GM10248 (cell line): ENCODE data around the gene ASTL.

Source experiments
- CTCF ChIA-PET: fragments of 300-600 bp; sonication (Branson Sonifier 250); formaldehyde crosslinking; extraction: SDS; loops from one replicate; lab custom pipeline; 2021; ENCODE audit warnings: antibody characterized with exemption; lab: Yijun Ruan, JAX
- POLR2A ChIA-PET: fragments of 350-650 bp; sonication (Branson Sonifier 250); formaldehyde crosslinking; extraction: SDS; loops from one replicate; lab custom pipeline; 2020; ENCODE audit warnings: antibody characterized with exemption; lab: Yijun Ruan, JAX
- DNase-seq: peaks from one replicate; pipeline ENCODE4 v3.0.0; 2012; ENCODE audit errors: extremely low spot score
- CTCF ChIP-seq: IDR thresholded peaks from 2 replicates; pipeline ENCODE4 v1.5.1; 2012; ENCODE audit warnings: mild to moderate bottlenecking, low read depth; ENCODE audit errors: extremely low read depth, missing control alignments, control extremely low read depth

ASTL gene

GRCh38 chr2:96138179-96139145, at the start of gene ASTL:
ASTL (minus strand) TSS chr2:96138502; CDS start chr2:96138436, 66 bp downstream.
- CTCF ChIA-PET, result interaction anchor here (0.7 to 20.4 kb wide), 38 partner anchors 8 to 422 kb away, joined by 3 to 658 read pairs (median 5); partner anchors contain the start of genes CIAO1, NCAPH, STARD7 and TMEM127
- peak; percentile 77 for TF ChIP-seq CTCF
- DNase-seq, result peak; percentile 78
- POLR2A ChIA-PET, result interaction anchor here (0.6 to 5.1 kb wide), 12 partner anchors 11 to 466 kb away, joined by 3 to 57 read pairs (median 5); partner anchors contain the start of gene STARD7

GRCh38 chr2:96186562-96186961, 48.3 kb upstream of the ASTL start:
- no peak for TF ChIP-seq CTCF
- no peak for DNase-seq
- ChIA-PET CTCF (interaction anchor here (1.3 to 7.0 kb wide), 3 partner anchors 12 to 48 kb away, joined by 5 to 51 read pairs (median 14); partner anchors contain the start of gene ASTL), POLR2A (no interaction called here)

- DNase-seq, result no peak
- CTCF ChIA-PET, result interaction anchor here (1.2 to 7.0 kb wide), 2 partner anchors 11 to 12 kb away, joined by 3 to 51 read pairs; no protein-coding TSS in a partner anchor
- POLR2A ChIA-PET, result no interaction called here
- TF ChIP-seq CTCF, result no peak
These were observed 47.2 kb upstream of the ASTL start for GRCh38 chr2:96185516-96185915.

GRCh38 chr2:96184989-96185388, 46.7 kb upstream of the ASTL start:
- TF ChIP-seq CTCF, result no peak
- ChIA-PET CTCF (interaction anchor here (1.2 to 7.0 kb wide), 3 partner anchors 10 to 46 kb away, joined by 3 to 51 read pairs (median 46); partner anchors contain the start of gene ASTL), POLR2A (no interaction called here)
- DNase-seq, result no peak

- no peak for TF ChIP-seq CTCF
- POLR2A ChIA-PET, result no interaction called here
- DNase-seq, result no peak
- CTCF ChIA-PET, result interaction anchor here (5.4 to 7.0 kb wide), 2 partner anchors 10 to 45 kb away, joined by 46 to 51 read pairs; partner anchors contain the start of gene ASTL
These were observed 45.9 kb upstream of the ASTL start for GRCh38 chr2:96184188-96184587.

- POLR2A ChIA-PET, result interaction anchor here (1.1 kb wide), 1 partner anchor 9 kb away, joined by 4 read pairs; no protein-coding TSS in a partner anchor
- CTCF ChIA-PET, result interaction anchor here (0.9 to 7.0 kb wide), 4 partner anchors 7 to 373 kb away, joined by 3 to 51 read pairs (median 24); partner anchors contain the start of gene ASTL
- DNase-seq, result no peak
- TF ChIP-seq CTCF, result no peak
These were observed 43.2 kb upstream of the ASTL start for GRCh38 chr2:96181529-96181928.
